ENCODE data around the gene CPNE1.
A peak's percentile ranks its signal among the peaks of the same experiment; 100 is the strongest.

GRCh38 chr20:35617397-35618262 is 47.1 kb downstream of the CPNE1 start:
- TF ChIP-seq CTCF (IDR thresholded peaks at IDR 0.05) (peak; percentile 8 to 51 (median 38)), POLR2A (IDR thresholded peaks at IDR 0.05) (no peak)
